Ammon's horn (tissue), 1 donor: ENCODE measurements around the gene CTNNA3.

ENCODE experiments used
- DNase-seq: peaks from one replicate; pipeline ENCODE4 v3.0.0-alpha.2; 2016; ENCODE audit warnings: low spot score

Gene CTNNA3

DNA sequence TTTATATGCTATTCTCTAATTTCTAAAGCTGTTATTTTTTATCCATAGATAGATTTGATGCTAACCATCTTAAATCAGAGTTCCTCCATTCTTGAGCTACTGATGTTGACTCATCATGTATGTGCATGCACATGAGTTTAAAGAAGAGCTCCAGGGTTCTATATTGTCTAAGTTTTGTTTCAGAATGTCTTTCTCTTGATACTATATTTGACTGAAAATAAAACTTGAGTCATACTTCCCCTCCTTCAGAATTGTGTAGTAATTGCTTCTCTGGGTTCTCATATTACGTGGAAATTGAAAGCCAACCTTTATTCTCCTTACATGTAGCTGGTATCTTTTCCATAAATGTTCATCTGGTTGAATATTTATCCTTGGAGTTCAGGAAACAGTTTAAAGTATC, 680.8 kb downstream of the CTNNA3 start:
- DNase-seq: no peak

DNA sequence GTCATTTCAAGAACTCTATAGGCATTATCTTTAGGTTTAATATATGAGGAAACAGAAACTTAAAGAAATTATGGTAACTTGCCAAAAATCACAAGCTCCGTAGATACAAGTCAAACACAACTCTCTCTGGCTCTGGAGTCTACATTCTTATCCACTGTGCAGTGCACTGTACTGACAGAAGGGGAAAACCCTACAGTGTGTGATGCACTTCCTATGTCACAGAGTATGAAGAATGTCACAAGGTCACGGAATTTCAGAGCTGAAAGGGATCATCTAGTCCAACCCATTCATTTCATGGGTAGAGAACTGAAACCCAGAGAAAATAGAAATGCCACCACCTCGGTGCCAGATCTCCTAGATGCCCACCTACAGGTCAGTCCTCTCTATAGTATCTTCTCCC, 684.0 kb downstream of the CTNNA3 start:
- no peak for DNase-seq

DNA sequence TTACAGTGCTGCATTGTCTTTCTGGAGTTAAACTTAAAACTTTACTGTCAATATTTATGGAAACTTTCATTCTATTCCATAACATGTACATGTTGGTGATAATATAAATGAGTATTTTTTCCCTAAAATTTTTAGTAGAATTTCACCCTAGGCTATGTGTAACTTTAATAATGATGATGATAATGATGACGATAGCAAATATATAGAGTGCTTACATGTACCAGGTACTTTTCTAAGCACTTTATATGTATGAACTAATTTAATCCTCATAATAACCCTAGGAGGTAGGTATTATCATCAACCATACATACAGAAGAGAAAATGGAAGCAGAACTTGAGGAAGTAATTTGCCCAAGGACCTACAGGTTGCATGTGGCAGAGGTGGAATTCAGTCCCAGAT, 684.5 kb downstream of the CTNNA3 start:
- no peak for DNase-seq

DNA sequence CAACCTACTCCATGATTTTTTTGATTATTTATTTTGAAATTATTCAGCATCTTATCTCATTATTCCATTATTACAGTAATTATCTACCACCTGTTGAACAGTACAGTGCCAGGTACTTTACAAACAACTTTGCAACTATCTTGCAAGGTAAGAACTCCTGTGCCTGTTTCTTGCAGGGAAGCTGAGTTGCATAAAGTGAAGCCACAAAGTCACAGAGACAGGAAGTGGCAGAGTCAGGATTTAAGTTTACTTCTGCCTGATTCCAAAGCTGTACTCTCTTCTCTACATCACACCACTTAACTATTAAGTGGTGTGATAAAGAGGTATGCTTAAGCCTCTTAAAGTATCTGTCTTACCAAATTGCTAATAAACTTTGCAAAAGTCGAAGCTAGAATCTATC, 690.0 kb downstream of the CTNNA3 start:
- no peak for DNase-seq

DNA sequence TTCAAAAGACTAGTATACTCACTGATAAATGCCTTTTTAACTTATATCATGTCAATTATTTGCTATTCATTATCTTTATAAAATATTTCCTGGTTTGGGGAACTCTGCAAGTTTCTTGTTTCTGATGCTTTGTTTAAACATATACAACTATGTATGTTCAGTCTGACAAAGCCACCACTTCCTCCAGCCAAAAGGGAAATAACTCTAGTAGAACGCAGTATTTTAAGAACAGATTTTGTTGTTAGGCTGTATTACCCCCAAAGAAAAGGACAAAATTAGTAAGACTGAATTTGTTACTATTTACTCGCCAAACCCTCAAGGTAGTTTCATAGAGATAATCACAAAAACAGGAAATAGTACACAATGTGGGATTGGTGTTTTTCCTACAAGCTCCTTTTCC, 691.3 kb downstream of the CTNNA3 start:
- DNase-seq: no peak

DNA sequence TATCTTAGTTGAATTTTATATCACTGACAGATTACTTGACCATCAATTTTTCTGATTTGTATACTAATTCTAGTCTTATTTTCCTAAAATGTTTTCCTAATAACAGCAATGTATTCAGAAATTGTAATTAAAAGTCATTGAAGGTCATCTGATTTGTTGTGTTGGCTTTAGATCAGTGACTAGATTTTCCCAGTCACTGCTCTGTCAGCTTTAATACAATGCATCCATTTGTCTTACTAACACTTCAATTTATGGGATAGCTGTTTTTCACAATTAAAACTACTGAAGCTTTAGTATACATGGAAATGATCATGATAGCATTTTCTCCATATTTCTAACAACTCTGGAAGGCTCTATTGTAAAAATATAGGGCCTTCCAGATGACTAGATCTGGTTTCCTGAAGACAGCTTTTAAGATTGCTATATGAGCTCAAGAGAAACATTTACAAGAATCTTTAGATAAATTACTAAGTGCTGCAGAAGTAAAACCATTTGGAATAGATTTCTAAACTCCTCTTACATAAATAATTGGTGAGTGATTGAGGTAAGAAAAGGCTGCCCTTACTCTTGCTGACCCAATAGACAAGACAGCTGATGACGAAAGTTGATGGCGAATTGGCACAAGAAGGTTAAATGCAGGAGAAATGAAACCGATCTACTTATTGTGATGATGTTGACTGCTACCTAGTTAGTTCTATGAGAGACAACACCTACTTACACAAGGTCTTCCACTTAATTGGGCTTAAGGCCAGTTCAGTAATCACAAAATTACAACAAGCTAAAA, 696.0 kb downstream of the CTNNA3 start:
- no peak for DNase-seq

DNA sequence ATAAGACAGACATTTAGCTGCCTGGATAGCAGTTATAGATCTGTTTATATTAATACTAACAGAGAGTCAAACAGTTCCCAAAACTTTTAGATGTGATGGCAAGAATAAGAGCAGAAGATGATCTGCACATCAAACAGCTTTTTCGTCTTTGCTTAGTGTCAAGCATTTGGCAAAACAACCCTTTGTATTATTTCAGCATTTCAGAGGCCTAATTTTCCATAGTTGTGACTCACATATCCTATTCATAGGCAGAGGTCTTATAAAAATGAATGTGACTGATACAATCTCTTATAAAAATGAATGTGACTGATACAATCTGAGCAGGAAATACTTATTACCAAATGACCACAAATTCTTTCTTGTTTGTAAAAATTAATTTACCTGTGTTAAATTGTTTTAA, 699.0 kb downstream of the CTNNA3 start:
- DNase-seq: no peak

DNA sequence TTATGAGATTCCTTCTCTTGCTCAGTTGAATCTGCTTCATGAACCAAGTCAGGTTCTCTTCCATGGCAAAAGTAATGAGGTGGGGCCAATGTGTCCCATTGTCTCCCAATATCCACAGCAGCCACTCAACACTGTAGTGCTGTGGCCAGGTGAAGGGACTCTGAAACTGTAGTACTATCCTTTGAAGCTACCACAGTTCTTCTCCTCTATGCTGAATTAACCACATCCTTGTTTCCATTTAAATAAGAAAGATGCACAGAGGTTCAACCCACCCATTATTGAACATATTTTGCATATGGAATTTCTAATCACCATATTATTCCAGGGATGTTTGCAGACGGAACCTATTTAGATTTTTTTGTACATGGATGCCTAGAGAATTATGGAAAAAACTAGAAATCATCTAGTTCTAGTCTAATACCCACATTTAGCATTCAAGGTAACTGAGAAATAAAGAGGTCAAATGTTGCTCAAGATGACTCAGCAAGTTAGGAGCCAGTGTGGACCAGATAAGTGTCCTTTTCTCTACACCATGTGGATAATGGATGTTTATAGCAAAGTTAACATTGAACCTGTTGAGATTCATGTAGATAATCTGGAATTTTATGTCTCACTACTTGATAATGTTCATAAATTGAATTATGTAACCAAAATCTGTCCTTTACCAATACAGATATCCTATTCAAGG, 705.7 kb downstream of the CTNNA3 start:
- no peak for DNase-seq

DNA sequence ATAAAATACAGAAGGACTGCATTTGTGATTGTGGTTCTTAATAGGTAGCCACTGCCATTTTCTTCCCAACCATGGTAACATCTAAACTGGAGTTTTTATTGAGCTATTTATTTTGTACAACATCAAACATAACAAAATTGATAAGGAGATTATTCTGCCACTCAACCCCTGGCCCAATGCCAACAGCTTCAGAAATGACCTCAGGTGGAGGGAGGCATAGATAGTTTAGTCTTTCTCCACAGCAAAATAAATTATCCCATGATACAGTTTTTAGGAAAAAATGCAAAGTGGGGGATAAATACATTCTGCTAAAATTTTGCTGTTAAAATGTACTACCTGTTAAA, 712.5 kb downstream of the CTNNA3 start:
- DNase-seq: no peak

DNA sequence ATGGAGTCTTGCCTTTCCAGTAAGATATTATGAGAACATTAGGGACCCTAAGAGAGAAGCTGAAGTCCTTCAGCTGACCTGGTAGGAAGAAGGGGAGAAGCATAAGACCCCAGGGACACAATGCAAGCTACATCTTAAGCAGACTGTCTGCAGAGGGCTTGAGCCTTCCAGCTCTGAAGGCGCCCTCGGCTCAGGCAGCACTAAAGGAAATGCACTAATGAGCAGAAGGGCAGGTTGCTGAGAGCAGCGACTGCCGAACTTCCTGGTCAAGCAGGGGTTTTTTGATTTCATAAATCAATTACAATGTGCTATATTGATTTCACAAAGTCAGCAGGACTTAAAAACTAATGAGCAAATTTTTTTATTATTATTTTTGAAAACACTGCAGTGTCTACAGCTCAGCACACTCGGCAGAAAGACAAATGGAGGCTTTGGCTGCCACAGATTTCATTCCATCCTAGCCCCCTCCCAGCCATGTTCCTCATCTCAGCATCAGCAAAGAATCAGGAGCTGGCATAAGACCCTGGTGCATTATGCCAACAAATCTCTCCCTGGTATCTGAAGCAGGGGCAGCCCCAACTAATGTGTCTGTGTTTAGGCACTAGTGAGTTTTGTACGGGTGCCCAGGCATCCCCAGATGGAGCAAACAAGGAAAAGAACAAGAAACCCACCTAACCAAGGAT, 713.1 kb downstream of the CTNNA3 start:
- DNase-seq: no peak

DNA sequence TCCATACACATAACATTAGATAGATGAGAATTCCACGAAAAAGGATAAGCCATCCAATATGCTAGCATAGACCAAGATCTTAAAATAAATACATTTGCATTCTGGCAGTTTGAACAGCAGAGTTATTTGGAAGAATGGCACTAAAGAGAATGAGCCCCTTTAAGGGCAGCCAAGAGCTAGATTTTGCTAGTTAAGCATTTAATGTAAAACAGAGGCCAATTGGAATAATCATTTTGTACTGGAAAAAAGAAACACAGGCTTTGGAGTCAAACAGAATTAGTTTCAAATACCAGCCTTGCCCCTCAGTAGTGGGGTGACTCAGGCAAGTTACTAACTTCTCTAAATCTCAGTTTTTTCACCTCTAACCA, 714.0 kb downstream of the CTNNA3 start:
- DNase-seq: no peak

DNA sequence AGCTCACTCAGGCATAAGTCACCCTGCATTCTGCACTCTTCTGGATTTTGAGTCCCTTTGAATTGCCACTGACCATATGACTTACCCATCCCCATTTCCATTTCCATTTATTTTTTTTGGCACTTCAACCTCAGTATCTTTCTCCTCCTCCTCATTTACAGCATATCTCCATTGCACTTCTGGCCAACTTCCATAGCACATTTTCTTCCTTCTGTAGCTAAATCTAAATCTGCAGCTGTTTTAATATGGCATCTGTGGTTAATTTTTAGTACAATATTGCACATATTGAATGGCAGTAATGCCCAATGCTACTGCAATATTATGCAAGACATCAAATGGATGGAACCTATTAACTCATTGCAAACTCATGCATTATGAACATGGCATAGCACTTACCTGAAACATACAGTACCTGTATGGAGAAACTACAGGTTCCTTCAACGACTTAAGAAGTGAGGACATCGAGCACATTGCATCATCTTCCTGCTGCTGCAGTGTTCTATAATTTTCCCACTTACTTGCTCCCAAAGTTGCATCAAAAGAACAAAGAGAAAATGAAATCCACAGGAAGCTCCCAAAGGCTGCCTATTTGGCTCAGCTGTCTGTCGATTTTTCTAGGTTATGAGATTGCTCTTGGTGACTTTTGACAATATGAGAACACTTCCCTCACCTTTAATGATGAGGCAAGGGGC, 714.5 kb downstream of the CTNNA3 start:
- no peak for DNase-seq

DNA sequence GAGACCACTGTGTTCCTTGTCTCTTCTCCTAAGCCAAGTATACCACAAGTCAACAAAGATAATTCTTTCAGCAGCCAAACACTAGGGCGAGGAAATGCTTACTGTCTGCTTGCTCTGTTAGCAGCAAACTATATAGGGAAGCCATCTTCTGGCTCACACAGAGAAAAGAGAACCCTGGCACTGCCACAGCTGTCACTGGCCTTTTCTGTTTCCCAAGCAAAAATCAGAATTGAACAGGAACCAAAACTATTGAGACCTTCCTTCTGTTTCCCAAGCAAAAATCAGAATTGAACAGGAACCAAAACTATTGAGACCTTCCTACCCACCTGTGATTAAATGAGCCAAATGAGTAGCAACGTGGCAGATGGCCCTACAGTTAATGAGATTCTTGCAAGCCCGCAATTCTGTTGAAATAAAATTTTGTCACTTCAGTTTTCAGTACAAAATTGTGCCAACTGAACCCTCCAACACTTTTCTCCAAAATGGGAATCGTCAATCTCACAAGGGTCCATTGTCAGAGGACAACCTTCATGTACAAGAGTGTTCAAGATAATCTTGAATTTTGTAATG, 715.7 kb downstream of the CTNNA3 start:
- no peak for DNase-seq

DNA sequence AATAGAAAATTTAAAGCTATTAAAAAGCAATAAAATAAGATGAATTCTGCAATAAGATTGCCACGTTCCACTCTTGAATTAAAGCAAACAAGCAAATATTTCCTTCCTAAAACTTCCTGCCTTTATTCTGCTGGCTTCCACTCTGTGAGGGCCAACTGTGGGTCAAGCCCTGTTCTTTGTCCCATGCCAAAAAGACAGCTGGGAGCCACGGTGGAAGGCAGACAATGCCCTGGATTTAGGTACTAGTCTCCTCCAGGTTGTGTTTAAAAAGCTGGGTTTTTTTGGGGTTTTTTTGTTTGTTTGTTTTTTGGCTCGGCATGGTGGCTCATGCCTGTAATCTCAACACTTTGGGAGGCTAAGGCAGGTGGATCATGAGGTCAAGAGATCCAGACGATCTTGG, 731.0 kb downstream of the CTNNA3 start:
- no peak for DNase-seq

DNA sequence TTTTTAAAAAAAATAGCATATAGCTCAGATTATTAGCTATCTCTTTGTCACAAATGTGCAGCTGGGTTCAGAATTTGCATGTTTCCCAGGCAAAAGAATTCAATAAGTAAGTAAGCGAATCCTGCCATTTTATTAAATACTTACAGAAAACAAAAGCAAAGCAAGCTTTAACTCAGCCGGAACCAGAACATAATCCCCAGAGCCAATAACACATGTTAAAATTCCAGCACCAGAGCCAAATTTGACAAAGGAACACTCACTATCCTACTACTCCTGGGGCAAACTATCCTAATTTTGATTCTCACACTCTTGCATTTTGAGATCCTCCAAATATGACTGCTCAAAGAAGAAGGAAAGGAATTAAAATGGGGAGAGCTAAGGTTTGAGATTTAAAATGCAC, 737.5 kb downstream of the CTNNA3 start:
- DNase-seq: no peak

DNA sequence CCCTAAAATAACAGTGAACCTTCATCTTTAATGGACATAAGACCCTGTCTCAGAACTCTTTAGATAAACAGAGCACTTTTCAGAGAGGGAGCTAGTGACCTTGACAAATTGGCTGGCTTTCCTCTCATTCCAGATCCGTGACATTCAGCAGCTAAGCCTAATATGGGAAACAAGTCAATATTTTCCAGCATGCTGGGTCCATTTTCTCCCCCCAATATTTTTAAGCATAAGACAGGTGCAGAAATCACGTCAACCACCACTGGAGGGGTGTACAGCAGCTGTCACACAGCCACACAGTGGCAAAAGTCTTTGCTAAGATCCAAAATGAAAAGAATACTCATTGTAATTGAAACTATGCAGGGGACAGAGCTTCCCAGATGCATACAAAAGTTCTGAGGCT, 744.1 kb downstream of the CTNNA3 start:
- no peak for DNase-seq

DNA sequence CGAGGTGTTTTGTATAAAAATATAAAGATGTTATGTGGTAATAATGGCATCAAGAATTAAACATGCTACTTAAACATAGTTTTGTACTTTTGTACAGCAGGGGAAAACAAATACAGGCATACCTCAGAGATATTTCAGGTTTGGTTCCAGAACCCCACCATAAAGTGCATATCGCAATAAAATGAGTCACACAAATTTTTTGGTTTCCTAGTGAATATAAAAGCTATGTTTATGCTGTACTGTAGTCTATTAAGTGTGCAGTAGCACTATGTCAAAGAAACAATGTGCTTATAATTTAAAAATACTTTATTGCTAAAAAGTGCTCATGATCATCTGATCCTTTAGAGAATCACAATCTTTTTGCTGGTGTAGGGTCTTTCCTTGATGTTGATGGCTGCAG, 752.4 kb downstream of the CTNNA3 start:
- DNase-seq: no peak

DNA sequence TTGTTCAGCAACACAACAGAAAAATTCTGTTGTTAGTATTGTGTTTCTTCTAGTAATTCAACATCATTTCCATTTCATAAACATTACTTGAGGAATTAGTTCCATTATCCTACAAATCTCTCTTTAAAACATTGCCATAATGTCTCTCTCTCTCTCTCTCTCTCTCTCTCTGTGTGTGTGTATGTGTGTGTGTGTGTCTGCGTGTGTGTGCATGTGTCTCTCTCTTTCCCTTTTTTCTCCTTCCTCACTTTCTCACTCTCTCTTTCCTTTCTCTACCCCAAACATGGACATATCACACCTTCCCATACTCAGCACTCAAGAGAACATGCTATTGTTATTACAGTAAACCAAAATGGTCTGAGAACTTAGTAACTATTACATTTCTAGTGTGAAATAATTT, 753.6 kb downstream of the CTNNA3 start:
- DNase-seq: no peak

DNA sequence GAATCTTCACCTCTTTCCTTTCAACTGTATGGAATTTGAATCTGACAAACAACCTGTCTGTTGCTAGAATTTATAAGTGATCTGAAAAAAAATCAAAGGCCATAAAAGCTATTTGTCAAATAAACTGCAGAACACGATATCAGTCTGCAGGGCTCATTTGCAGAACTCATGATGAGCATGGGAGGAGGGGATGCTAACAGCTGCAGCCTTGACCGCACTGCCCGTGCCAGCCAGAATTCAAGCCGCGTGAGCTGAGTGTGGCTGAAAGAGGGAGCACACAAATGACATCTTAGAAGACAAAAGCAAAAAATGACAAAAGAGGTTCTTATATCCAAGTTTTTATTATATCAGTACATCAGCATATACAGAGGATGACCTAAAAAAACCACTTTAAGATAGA, 754.5 kb downstream of the CTNNA3 start:
- peak; percentile 92 for DNase-seq

DNA sequence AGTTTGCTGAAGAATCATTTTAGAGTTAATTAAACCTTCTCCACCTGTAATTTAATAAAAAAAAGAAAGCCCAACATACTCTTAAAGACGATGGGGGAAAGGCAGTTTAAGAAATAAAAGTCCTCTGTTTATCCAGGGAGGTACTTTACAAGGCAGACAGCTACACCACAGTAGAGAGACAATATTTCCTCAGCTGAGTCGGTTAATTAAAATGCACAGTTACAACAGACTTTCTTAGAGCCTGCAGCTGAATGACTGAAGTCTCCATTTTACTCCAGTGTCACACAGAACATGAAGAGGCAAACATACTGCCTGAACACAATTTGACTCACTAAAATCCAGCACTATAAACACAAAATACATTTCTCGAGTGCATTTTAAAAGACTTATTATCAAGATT, 755.0 kb downstream of the CTNNA3 start:
- DNase-seq: peak; percentile 56

DNA sequence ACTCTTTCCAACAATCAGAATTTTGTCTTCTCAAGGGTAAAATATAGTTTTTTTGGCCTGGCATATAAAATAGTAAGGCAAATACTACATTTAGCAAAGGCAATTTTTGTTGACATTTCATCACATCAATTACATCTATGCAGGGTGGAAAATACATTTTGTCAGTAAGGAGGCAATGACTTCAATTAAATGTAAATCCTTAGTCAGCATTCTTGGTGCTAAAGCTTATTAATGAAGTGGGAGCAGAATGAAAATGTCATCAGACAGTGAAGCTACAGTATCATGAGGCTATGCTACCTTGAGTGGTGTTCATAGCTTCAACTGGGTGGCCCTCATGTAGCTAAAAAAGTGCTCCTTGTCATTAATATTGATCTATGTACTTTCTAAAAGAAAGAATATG, 761.3 kb downstream of the CTNNA3 start:
- DNase-seq: no peak

DNA sequence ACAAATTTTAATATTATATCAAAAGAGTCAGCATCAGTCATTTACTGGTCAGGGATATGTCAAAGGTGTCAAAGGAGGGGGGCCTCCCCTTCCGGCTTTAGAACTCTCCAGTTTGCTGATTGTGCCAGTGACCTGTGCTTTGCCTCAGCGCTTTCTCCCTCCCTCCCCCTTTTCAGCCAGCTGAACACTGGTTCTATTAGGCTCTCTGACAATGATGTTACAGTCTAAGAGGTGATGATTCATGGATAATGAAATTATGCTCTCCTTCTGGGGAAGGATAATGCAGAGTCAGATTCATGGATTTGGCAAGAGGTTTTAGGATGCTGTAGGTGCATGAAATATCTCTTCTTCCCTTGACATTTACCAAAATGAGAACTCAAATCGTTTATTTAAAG, 764.0 kb downstream of the CTNNA3 start:
- DNase-seq: peak; percentile 81
